Measurements from ENCODE around the gene OR4C13.
"Not testable (repeated sequence)": the region's sequence is repeated elsewhere in the genome, so short reads cannot be mapped to it uniquely, and the experiment has no call there.

OR4C13 gene

GRCh38 chr11:49952091-49952490, at the start of gene OR4C13:
Gene OR4C13, plus strand, starts transcription at chr11:49952391. Its CDS starts 32 bp downstream, at chr11:49952423.
- no peak for DNase-seq (ENCODE audit: low read depth)

GRCh38 chr11:49911516-49911915, 40.7 kb upstream of the OR4C13 start:
- DNase-seq (ENCODE audit: low read depth): not testable (repeated sequence)

GRCh38 chr11:49948701-49949100, 3.5 kb upstream of the OR4C13 start:
- DNase-seq (ENCODE audit: low read depth): not testable (repeated sequence)

- DNase-seq (ENCODE audit: low read depth): not testable (repeated sequence)
Measured at GRCh38 chr11:49973439-49973838, 21.2 kb downstream of the OR4C13 start.

- not testable (repeated sequence) for DNase-seq (ENCODE audit: low read depth)
Measured at GRCh38 chr11:49982435-49982834, 30.2 kb downstream of the OR4C13 start, which contains the start of gene OR4C12. Gene OR4C12, minus strand, starts transcription at chr11:49982535. Its CDS starts 34 bp downstream, at chr11:49982501.

- DNase-seq (ENCODE audit: low read depth): peak; percentile 3
Measured at GRCh38 chr11:49995565-49995964, 43.4 kb downstream of the OR4C13 start.
